Stimulated activated naive B cell treated with anti-CD40 and anti-IgM and Interleukin-4, amounts not matched to agents 10 μg/mL and 1 μg/mL and 100 μg/mL, for 72 hours (primary cell): ENCODE data around the gene GALR3.
A peak's percentile ranks its signal among the peaks of the same experiment; 100 is the strongest.

Source experiments
- ATAC-seq, 2 donors: fragments of 150-1000 bp; cut with Tn5 transposase; replicated peaks; 2 replicates each; pipeline ENCODE4 v1.10.0; 2021; ENCODE audit warnings: moderate library complexity in 1 of 2
- DNase-seq: peaks from one replicate; pipeline ENCODE4 v3.0.0; 2021
- H3K27ac Mint-ChIP-seq: one replicate; pipeline ENCODE4 v1.8.0; 2022; ENCODE audit warnings: mild to moderate bottlenecking, mixed read lengths
- H3K27me3 Mint-ChIP-seq, 2 donors: one replicate each; pipeline ENCODE4 v1.8.0; 2022; ENCODE audit warnings: mixed read lengths in 2 of 2
- H3K36me3 Mint-ChIP-seq, 2 donors: one replicate each; pipeline ENCODE4 v1.8.0; 2022; ENCODE audit warnings: mixed read lengths in 2 of 2, mild to moderate bottlenecking in 1 of 2
- H3K4me1 Mint-ChIP-seq, 2 donors: one replicate each; pipeline ENCODE4 v1.8.0; 2022; ENCODE audit warnings: mixed read lengths in 2 of 2, mild to moderate bottlenecking in 1 of 2
- H3K4me3 Mint-ChIP-seq, 2 donors: one replicate each; pipeline ENCODE4 v1.8.0; 2022; ENCODE audit warnings: mild to moderate bottlenecking in 2 of 2, mixed read lengths in 2 of 2, moderate library complexity in 1 of 2
- H3K9me3 Mint-ChIP-seq, 2 donors: one replicate each; pipeline ENCODE4 v1.8.0; 2022; ENCODE audit warnings: mixed read lengths in 2 of 2, mild to moderate bottlenecking in 1 of 2

Gene GALR3

DNA sequence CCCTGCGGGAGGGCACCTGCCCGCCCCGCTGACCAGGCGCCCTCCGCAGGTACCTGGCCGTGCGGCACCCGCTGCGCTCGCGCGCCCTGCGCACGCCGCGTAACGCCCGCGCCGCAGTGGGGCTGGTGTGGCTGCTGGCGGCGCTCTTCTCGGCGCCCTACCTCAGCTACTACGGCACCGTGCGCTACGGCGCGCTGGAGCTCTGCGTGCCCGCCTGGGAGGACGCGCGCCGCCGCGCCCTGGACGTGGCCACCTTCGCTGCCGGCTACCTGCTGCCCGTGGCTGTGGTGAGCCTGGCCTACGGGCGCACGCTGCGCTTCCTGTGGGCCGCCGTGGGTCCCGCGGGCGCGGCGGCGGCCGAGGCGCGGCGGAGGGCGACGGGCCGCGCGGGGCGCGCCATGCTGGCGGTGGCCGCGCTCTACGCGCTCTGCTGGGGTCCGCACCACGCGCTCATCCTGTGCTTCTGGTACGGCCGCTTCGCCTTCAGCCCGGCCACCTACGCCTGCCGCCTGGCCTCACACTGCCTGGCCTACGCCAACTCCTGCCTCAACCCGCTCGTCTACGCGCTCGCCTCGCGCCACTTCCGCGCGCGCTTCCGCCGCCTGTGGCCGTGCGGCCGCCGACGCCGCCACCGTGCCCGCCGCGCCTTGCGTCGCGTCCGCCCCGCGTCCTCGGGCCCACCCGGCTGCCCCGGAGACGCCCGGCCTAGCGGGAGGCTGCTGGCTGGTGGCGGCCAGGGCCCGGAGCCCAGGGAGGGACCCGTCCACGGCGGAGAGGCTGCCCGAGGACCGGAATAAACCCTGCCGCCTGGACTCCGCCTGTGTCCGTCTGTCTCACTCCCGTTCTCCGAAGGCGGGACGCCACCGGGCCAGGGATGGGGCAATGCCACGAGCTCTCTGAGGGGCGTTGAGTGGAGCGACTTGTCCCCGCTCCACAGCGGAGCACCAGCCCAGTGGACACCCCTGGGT lies 1.8 kb downstream of the GALR3 start:
- ATAC-seq (peak; percentile 57 to 73), DNase-seq (no peak)
- H3K27ac Mint-ChIP-seq, result no peak overlapping the region
- H3K9me3 Mint-ChIP-seq, result no peaks in the 10 kb centered on the region
- H3K27me3 Mint-ChIP-seq, result peaks cover 30 to 44% of the 10 kb centered on the region in 2 donors
- H3K4me3 Mint-ChIP-seq, result peak overlapping the region; percentile 68 to 70
- H3K36me3 Mint-ChIP-seq, result peaks cover 8 to 13% of the 10 kb centered on the region in 2 donors
- peaks cover under 1 to 7% of the 10 kb centered on the region in 2 donors for H3K4me1 Mint-ChIP-seq

DNA sequence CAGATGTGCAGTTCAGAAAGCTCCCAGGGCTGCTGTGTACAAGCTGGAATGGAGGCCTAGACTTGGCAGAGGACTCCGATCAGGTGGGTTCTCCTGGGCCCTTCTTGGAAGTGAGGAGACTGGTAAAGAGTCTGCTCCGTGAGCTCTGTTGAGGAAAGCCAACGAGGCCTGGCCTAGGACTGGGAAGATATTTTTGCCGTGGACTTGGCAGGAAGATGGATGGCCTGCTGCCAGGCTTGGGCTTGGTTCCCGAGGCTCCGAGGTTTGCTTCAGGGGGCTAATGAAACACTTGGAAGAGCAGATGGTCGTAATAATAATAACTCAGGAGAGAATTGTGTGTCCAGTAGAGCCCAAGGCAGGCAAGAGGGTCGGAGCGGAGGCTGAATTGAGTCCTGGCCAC lies 3.9 kb downstream of the GALR3 start:
- Mint-ChIP-seq H3K27ac (peak overlapping the region; percentile 21), H3K4me1 (peaks cover 5% of the 10 kb centered on the region in 2 donors), H3K36me3 (peaks cover 17 to 24% of the 10 kb centered on the region in 2 donors), H3K27me3 (peaks cover 19 to 31% of the 10 kb centered on the region in 2 donors), H3K9me3 (no peaks in the 10 kb centered on the region), H3K4me3 (no peak overlapping the region)
- ATAC-seq (no peak), DNase-seq (no peak)

DNA sequence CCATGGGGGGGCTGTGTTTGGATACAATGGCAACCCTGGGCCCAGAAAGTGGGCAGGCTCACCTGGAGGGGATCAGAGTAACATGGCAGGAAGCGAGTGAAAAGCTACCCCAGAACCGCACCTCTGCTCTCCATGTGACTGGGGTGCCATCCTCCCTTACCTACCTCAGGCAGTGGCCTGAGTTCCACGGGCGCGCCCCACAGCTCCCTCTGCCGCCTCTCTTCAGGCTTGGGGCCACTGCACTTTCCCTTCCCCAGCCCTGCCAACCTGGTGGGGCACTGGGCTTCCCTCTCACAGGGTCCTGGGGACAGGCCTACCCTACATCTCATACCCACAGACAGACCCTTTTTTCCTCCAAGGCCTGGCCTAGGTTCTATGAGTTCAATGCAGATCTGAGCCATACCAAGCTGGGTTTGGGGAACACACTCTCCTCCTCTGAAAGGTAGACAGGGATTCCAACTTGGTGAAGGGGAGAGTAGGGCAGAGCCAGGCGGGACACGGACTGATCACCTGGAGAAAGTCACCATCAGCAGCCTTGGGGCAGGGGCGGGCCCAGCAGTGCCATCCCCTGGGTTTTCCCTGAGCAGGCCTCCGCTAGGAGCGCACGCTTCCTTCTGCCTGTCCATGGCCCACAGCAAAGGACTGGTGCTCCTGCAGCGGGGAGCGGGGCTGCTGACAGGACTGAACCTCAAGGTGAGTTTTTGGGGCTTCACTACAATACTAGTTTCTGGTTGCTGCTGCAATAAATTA lies 7.1 kb downstream of the GALR3 start:
- peaks cover 2 to 5% of the 10 kb centered on the region in 2 donors for H3K4me1 Mint-ChIP-seq
- peaks cover 29 to 44% of the 10 kb centered on the region in 2 donors for H3K36me3 Mint-ChIP-seq
- no peak overlapping the region for H3K4me3 Mint-ChIP-seq
- peaks cover 5 to 7% of the 10 kb centered on the region in 2 donors for H3K27me3 Mint-ChIP-seq
- H3K9me3 Mint-ChIP-seq, result no peaks in the 10 kb centered on the region
- no peak for DNase-seq
- H3K27ac Mint-ChIP-seq, result no peak overlapping the region
- no peak for ATAC-seq

DNA sequence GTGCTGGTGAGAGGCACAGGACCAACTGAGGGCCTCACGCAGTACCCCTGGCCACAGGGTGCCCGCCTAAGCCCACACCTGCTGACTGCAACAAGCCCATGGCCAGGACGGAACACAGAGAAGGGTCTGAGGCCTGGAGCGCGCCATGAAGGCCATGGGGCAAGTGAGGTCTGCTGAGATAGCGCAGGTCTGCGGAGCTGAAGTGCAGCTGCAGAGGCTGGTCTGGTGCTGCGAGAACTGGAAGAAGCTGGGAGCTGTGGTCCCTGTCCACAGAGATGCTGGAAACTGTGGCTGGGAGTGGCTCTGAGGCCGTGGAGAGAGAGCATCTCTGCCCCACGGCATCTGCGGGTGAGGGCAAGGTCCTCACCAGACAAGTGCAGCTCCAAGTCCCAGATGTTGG lies 8.3 kb downstream of the GALR3 start:
- H3K9me3 Mint-ChIP-seq, result no peaks in the 10 kb centered on the region
- DNase-seq (no peak), ATAC-seq (no peak)
- H3K27ac Mint-ChIP-seq, result no peak overlapping the region
- peaks cover 29 to 44% of the 10 kb centered on the region in 2 donors for H3K36me3 Mint-ChIP-seq
- H3K27me3 Mint-ChIP-seq, result no peaks in the 10 kb centered on the region
- H3K4me3 Mint-ChIP-seq, result no peak overlapping the region
- peaks cover 0 to 5% of the 10 kb centered on the region in 2 donors for H3K4me1 Mint-ChIP-seq

DNA sequence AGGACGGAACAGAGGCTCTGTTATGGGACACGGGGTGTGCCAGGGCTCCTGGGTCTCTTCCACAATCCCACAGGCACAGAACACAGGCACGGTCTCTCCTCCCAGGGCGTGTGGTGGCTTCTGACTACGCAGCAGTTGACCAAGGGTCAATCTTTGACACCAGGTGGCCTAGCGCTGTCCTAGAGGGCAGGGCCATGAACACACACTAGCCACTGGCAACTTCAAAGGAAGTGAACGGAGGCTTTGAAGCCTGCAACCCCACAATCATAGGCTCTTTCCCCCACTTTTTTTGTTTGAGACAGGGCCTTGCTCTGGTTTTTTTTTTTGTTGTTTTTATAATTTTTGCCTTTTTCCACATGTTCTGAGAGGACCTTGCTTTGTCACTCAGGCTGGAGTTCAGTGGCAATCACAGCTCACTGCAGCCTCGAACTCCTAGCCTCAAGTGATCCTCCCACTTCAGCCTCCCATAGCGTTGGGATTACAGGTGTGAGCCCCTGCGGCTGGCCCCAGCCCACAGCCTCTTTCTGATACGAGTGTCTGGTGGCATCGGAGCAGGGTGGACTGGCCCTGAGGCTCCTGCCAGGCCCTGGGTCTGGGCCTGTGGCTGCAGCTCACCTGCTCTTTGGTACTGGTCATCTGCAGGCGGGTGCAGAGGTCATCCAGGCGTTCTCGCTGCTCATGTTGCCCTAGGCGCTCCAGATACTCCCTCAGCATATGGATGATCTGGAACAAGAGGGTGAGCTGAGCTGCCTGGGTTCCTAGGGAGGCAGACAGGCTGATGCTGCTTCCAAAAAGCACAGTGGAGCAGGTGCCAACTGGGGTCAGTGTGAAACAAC lies 9.1 kb downstream of the GALR3 start:
- H3K27ac Mint-ChIP-seq, result peak overlapping the region; percentile 9
- no peaks in the 10 kb centered on the region for H3K27me3 Mint-ChIP-seq
- peaks cover 0 to 5% of the 10 kb centered on the region in 2 donors for H3K4me1 Mint-ChIP-seq

DNA sequence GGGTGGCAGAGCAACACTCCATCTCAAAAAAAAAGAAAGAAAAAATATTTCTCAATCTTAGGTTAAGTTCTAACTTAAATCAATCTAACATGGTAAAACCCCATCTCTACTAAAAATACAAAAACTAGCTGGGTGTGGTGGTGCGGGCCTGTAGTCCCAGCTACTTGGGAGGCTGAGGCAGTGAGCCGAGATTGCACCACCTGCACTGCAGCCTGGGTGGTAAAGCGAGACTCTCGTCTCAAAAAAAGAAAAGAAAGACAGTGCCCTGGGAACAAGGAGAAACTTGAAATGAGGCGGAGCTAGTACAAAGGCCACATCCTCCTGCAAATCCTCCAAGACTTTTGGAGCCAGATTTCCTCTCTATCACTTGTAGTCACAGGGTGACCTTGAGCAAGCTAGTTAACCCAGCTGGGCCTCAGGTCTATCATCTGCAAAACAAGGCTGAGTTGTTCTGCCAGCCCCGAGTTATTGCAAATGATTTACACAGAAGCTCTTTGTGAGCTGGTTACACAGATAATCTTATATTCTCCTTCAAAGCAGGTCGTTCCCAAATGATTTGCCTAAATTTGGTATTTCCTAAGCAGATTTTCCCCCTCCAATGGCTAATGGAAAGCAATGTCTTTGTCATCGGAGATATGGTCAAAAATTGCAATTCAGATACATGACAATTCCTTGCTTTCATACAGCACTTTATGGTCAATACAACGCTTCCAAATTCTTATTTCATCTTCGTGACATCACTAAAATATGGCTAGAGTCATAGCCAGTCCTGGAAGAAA lies 19.0 kb downstream of the GALR3 start:
- H3K4me1 Mint-ChIP-seq, result peaks cover 2 to 10% of the 10 kb centered on the region in 2 donors
- H3K27me3 Mint-ChIP-seq, result no peaks in the 10 kb centered on the region
- H3K9me3 Mint-ChIP-seq, result peaks cover 0 to 1% of the 10 kb centered on the region in 2 donors
- DNase-seq (no peak), ATAC-seq (no peak)
- H3K4me3 Mint-ChIP-seq, result peak overlapping the region; percentile 63 to 83
- no peak overlapping the region for H3K27ac Mint-ChIP-seq
- peaks cover 9 to 17% of the 10 kb centered on the region in 2 donors for H3K36me3 Mint-ChIP-seq

More for the DNA sequence above, 9.1 kb downstream of the GALR3 start:
- Mint-ChIP-seq H3K36me3 (peaks cover 26 to 49% of the 10 kb centered on the region in 2 donors), H3K4me3 (no peak overlapping the region), H3K9me3 (no peaks in the 10 kb centered on the region)
- ATAC-seq (no peak), DNase-seq (no peak)

DNA sequence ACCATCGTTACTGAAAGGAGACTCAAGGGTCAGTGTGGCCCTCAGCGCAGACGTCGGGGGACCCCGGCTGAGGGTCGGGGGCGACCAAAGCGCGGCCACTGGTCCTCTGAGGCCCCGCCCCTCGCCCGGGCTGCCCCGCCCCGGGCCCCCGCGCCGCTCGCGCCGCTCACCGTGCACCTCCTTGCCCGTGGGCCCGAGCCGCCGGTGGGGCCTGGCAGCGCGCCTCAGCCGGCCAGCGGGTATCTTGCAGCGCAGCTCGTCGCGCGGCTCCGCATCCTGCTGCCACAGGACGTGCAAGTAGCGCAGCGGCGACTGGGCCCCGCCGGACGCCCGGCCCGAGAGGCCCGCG lies 20.5 kb downstream of the GALR3 start:
- H3K4me3 Mint-ChIP-seq, result peak overlapping the region; percentile 83 to 86
- ATAC-seq, result peak; percentile 56 to 60
- peak overlapping the region; percentile 92 for H3K27ac Mint-ChIP-seq
- DNase-seq, result no peak
- no peaks in the 10 kb centered on the region for H3K27me3 Mint-ChIP-seq
- peaks cover 20% of the 10 kb centered on the region in 2 donors for H3K36me3 Mint-ChIP-seq
- H3K9me3 Mint-ChIP-seq, result peaks cover 0 to 6% of the 10 kb centered on the region in 2 donors
- peaks cover 9 to 26% of the 10 kb centered on the region in 2 donors for H3K4me1 Mint-ChIP-seq

DNA sequence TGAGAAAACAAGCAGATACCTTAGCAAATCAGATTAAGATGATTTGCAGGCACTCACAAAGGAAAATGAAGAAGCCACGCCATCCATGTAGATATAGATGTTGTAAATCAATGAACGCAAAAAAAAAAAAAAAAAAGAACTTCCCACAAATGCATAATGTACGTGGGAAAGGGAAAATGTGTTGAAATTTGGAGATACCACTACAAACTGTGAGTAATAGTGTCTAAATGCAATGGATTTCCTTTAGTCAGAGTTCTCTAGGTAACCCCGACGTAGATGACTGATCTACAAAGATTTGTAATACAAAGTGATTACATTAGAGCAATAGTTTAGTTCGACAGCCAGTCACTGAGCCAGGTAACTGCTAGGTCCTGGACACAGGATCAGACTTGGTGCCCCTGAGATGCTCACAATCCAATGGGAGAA lies 21.7 kb downstream of the GALR3 start:
- no peak for ATAC-seq
- no peak for DNase-seq
- peaks cover 20 to 25% of the 10 kb centered on the region in 2 donors for H3K36me3 Mint-ChIP-seq
- H3K4me3 Mint-ChIP-seq, result peak overlapping the region; percentile 80 to 83
- H3K27ac Mint-ChIP-seq, result peak overlapping the region; percentile 88
- peaks cover 0 to 6% of the 10 kb centered on the region in 2 donors for H3K9me3 Mint-ChIP-seq
- H3K4me1 Mint-ChIP-seq, result peaks cover 14 to 31% of the 10 kb centered on the region in 2 donors
- H3K27me3 Mint-ChIP-seq, result no peaks in the 10 kb centered on the region

DNA sequence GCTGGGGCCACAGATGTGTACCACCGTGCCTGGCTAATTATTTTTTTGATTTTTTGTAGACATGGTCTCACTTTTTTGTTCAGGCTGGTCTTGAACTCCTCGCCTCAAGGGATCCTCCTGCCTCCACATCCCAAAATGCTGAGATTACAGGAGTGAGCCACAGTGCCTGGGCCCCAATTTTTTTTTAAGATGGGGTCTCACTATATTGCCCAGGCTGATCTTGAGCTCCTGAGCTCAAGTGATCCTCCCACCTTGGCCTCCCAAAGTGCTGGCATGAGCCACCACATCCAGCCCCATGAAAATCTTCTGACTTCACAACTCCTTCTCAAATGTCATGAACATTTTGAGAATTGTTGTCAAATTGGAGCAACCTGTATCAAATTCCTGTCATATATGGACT lies 23.3 kb downstream of the GALR3 start:
- Mint-ChIP-seq H3K27ac (no peak overlapping the region), H3K4me1 (peaks cover 20 to 37% of the 10 kb centered on the region in 2 donors), H3K4me3 (no peak overlapping the region), H3K27me3 (no peaks in the 10 kb centered on the region), H3K36me3 (peaks cover 24 to 30% of the 10 kb centered on the region in 2 donors), H3K9me3 (peaks cover 0 to 6% of the 10 kb centered on the region in 2 donors)
- no peak for DNase-seq
- no peak for ATAC-seq

DNA sequence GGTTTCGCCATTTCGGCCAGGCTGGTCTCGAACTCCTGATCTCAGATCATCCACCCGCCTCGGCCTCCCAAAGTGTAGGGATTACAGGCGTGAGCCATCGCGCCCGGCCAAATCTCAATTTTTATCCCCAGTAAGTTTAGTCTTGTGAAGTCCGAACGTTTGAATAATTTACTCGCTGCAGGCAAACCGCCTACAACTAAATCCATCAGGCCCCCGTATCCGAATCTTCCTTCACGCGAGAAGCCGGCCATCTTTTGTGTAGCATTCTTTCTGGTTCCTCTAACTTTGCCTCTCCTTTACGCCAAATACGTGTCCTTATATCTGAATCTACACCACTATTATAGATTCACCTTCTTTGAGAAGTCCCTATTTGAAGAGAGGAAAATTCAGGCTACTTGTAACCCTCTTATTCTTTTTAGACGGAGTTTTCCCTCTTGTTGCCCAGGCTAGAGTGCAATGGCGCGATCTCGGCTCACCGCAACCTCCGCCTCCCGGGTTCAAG lies 25.5 kb downstream of the GALR3 start:
- Mint-ChIP-seq H3K27me3 (no peaks in the 10 kb centered on the region), H3K4me3 (peak overlapping the region; percentile 96 to 97), H3K36me3 (peaks cover 30 to 45% of the 10 kb centered on the region in 2 donors), H3K4me1 (peaks cover 24 to 42% of the 10 kb centered on the region in 2 donors), H3K9me3 (peaks cover 0 to 6% of the 10 kb centered on the region in 2 donors), H3K27ac (peak overlapping the region; percentile 99)
- no peak for DNase-seq
- no peak for ATAC-seq

DNA sequence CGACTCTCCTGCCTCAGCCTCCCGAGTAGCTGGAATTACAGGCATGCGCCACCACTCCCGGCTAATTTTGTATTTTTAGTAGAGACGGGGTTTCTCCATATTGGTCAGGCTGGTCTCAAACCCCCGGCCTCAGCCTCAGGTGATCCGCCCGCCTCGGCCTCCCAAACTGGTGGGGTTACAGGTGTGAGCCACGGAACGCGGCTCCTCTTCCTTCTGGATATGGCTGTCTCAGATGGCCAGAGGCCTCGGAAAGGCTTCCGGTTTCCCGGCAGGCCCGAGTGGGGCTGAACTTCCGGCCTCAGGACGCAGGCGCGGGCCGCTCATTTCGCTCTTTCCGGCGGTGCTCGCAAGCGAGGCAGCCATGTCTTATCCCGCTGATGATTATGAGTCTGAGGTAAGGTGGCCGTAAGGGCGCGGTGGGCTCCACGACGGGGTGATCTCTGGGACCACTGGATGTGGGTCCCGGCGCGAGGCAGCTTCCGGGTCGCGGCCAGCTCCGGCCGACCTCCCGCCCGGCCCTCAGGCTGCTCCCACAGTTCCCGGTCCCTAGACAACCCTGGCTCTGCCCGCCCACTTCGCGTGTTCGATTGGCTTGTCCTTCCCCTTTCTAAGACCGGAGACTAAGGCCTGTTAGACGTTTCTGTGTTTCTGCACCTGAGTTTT lies 26.0 kb downstream of the GALR3 start, which contains the start of gene EIF3L:
TSS of gene EIF3L (plus strand) at position 331 of the 663 bp plus-strand sequence. CDS start at position 362, 31 bp downstream.
- peak; percentile 82 to 84 for ATAC-seq
- H3K27ac Mint-ChIP-seq, result peak within 1 kb of the TSS; percentile 99
- H3K4me3 Mint-ChIP-seq, result peak within 1 kb of the TSS; percentile 96 to 97
- peaks cover 28 to 48% of the 10 kb centered on the region in 2 donors for H3K4me1 Mint-ChIP-seq
- H3K9me3 Mint-ChIP-seq, result peaks cover 0 to 6% of the 10 kb centered on the region in 2 donors
- H3K27me3 Mint-ChIP-seq, result no peaks in the 10 kb centered on the region
- H3K36me3 Mint-ChIP-seq, result peaks cover 34 to 50% of the 10 kb centered on the region in 2 donors
- DNase-seq, result peak; percentile 90

DNA sequence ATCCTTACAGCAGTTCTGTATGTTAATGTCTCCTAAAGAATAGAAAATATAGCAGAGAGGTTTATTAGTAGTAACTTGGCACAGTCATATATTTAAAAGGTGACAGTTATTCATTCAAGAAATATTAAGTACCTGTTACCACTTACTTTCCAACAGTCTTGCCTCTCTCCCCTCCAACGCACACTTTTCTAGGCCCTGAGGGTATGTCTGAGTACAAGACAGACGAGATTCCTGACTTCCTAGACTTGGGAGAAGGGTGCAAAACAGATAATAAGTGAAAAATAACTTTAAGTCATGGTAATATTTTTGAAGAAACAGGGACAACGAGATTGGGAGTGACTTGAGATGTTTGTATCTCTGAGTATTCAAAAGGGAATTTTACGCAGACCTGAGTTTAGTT lies 27.6 kb downstream of the GALR3 start:
- H3K27ac Mint-ChIP-seq, result peak overlapping the region; percentile 59
- DNase-seq (no peak), ATAC-seq (no peak)
- peaks cover 36 to 64% of the 10 kb centered on the region in 2 donors for H3K36me3 Mint-ChIP-seq
- peaks cover 0 to 5% of the 10 kb centered on the region in 2 donors for H3K9me3 Mint-ChIP-seq
- H3K4me1 Mint-ChIP-seq, result peaks cover 33 to 54% of the 10 kb centered on the region in 2 donors
- no peaks in the 10 kb centered on the region for H3K27me3 Mint-ChIP-seq
- H3K4me3 Mint-ChIP-seq, result peak overlapping the region; percentile 39 to 97
